SK-N-SH (cell line): ENCODE results near the gene MAD1L1. TPM values are rescaled to one million over a fixed set of nuclear protein-coding genes. Genes with fewer than 3 reads are reported as not detected.

Source experiments
- CTCF ChIA-PET: fragments of 300-600, 350-600 bp; formaldehyde crosslinking; extraction: SDS; loops from one replicate; lab custom pipeline; 2021; lab: Yijun Ruan, JAX
- POLR2A ChIA-PET: fragments of 350-600 bp; sonication (Branson Sonifier 250); formaldehyde crosslinking; extraction: SDS; loops from one replicate; lab custom pipeline; 2020; ENCODE audit warnings: antibody characterized with exemption, inconsistent platforms; lab: Yijun Ruan, JAX
- DNase-seq: peaks from one replicate; pipeline ENCODE4 v3.0.0; 2012
- H2AFZ ChIP-seq: fragments of 200-600 bp; sonication (generic); 2 replicates; pipeline ENCODE4 v1.8.1; 2016; ENCODE audit warnings: antibody characterized with exemption, mild to moderate bottlenecking, low read depth
- H3F3A ChIP-seq: fragments of 200-600 bp; sonication (generic); replicated peaks from 2 replicates; pipeline ENCODE3; 2016; ENCODE audit warnings: antibody characterized with exemption, mild to moderate bottlenecking; ENCODE audit not compliant: insufficient read depth
- H3K27ac ChIP-seq, 2 experiments: fragments of 200-500 bp in 1 of 2; fragments of 200-600 bp in 1 of 2; sonication (Bioruptor generic) in 1 of 2; sonication (generic), shearing (Covaris generic) in 1 of 2; 2 replicates each; pipeline versions ENCODE4 v1.5.1 to v1.6.1; 2014 to 2016; ENCODE audit warnings: low read depth in 2 of 2, inconsistent platforms in 1 of 2, low read length in 1 of 2, mild to moderate bottlenecking in 1 of 2, mixed read lengths in 1 of 2
- H3K27me3 ChIP-seq: fragments of 200-600 bp; sonication (generic), shearing (Covaris generic); 2 replicates; pipeline ENCODE4 v1.6.1; 2016; ENCODE audit warnings: mixed run types; ENCODE audit not compliant: insufficient read depth
- H3K36me3 ChIP-seq, 2 experiments: fragments of 200-500 bp in 1 of 2; fragments of 200-600 bp in 1 of 2; sonication (Bioruptor generic) in 1 of 2; sonication (generic) in 1 of 2; replicated peaks in 1 of 2; 2 replicates each; pipeline versions ENCODE3 to v1.5.1; 2014 to 2016; ENCODE audit warnings: low read length in 1 of 2, mild to moderate bottlenecking in 1 of 2; ENCODE audit not compliant: insufficient read depth in 2 of 2, control insufficient read depth in 1 of 2
- H3K4me1 ChIP-seq, 2 experiments: fragments of 200-500 bp in 1 of 2; fragments of 200-600 bp in 1 of 2; sonication (Bioruptor generic) in 1 of 2; sonication (generic), shearing (Covaris generic) in 1 of 2; 2 replicates each; pipeline versions ENCODE4 v1.5.1 to v1.6.1; 2014 to 2016; ENCODE audit warnings: low read depth in 1 of 2, low read length in 1 of 2, mixed run types in 1 of 2; ENCODE audit not compliant: insufficient read depth in 2 of 2, control insufficient read depth in 1 of 2
- H3K4me2 ChIP-seq: fragments of 200-600 bp; sonication (generic), shearing (Covaris generic); 2 replicates; pipeline ENCODE4 v1.6.1; 2017; ENCODE audit warnings: mixed run types
- H3K4me3 ChIP-seq, 2 experiments: fragments of 200-500 bp in 1 of 2; fragments of 200-600 bp in 1 of 2; sonication (Bioruptor generic) in 1 of 2; sonication (generic), shearing (Covaris generic) in 1 of 2; 2 replicates each; pipeline versions ENCODE4 v1.5.1 to v1.8.1; 2014 to 2016; ENCODE audit warnings: low read depth in 2 of 2, inconsistent platforms in 1 of 2, low read length in 1 of 2, mild to moderate bottlenecking in 1 of 2, mixed read lengths in 1 of 2, moderate library complexity in 1 of 2
- H3K79me2 ChIP-seq: fragments of 200-600 bp; sonication (generic); 2 replicates; pipeline ENCODE4 v1.8.1; 2017; ENCODE audit warnings: mild to moderate bottlenecking; ENCODE audit not compliant: insufficient read depth
- H3K9ac ChIP-seq: fragments of 200-600 bp; sonication (generic); 2 replicates; pipeline ENCODE4 v1.6.1; 2017; ENCODE audit warnings: mixed run types
- H3K9me2 ChIP-seq: fragments of 200-600 bp; sonication (generic); 2 replicates; pipeline ENCODE4 v1.6.1; 2017; ENCODE audit warnings: mixed run types
- H3K9me3 ChIP-seq: fragments of 200-600 bp; sonication (generic); 2 replicates; pipeline ENCODE4 v1.6.1; 2017; ENCODE audit warnings: mixed run types, mild to moderate bottlenecking, moderate library complexity
- H4K20me1 ChIP-seq: fragments of 200-600 bp; sonication (generic); 2 replicates; pipeline ENCODE4 v1.6.1; 2017; ENCODE audit warnings: mild to moderate bottlenecking, mixed run types; ENCODE audit not compliant: insufficient read depth
- CHD2 ChIP-seq: fragments of 150-350 bp; IDR thresholded peaks from 2 replicates; pipeline ENCODE4 v1.6.1; 2018; ENCODE audit warnings: low read length; ENCODE audit not compliant: partially characterized antibody
- EZH2phosphoT487 ChIP-seq: fragments of 200-600 bp; sonication (generic); IDR thresholded peaks from 2 replicates; pipeline ENCODE4 v1.6.1; 2017; ENCODE audit warnings: low read depth, mixed run types, mild to moderate bottlenecking, antibody characterized with exemption, moderate library complexity, borderline replicate concordance
- FOSL2 ChIP-seq: IDR thresholded peaks from 2 replicates; pipeline ENCODE4 v1.4.0; 2012; ENCODE audit warnings: low read depth, mild to moderate bottlenecking, moderate library complexity, borderline replicate concordance
- FOXJ3 ChIP-seq: sonication (generic); formaldehyde crosslinking; IDR thresholded peaks from 2 replicates; pipeline ENCODE4 v1.5.1; 2020; ENCODE audit warnings: mild to moderate bottlenecking, missing genetic modification reagents
- GABPA ChIP-seq: IDR thresholded peaks from 2 replicates; pipeline ENCODE4 v1.4.0; 2012; ENCODE audit warnings: low read depth, mild to moderate bottlenecking
- NFIC ChIP-seq: IDR thresholded peaks from 2 replicates; pipeline ENCODE4 v1.4.0; 2012; ENCODE audit warnings: borderline replicate concordance
- NRF1 ChIP-seq: IDR thresholded peaks from 2 replicates; pipeline ENCODE4 v1.6.1; 2012; ENCODE audit warnings: low read depth, mild to moderate bottlenecking, low read length
- REST ChIP-seq: IDR thresholded peaks from 2 replicates; pipeline ENCODE4 v1.6.1; 2012; ENCODE audit warnings: mild to moderate bottlenecking, low read depth, low read length, moderate library complexity
- RXRA ChIP-seq: IDR thresholded peaks from 2 replicates; pipeline ENCODE4 v1.4.0; 2012; ENCODE audit warnings: low read depth, mild to moderate bottlenecking, borderline replicate concordance
- TCF12 ChIP-seq: IDR thresholded peaks from 2 replicates; pipeline ENCODE4 v1.4.0; 2012
- WGBS: methylation state at CpG from one replicate; pipeline ENCODE4 v1.1.6; 2017; ENCODE audit warnings: low lambda C conversion rate; 5-methylcytosine and 5-hydroxymethylcytosine counted together
- polyA plus RNA-seq, 3 experiments: library from polyadenylated mRNA; depleted of rRNA; stranded (reverse); fragments of >200 nt; gene quantifications; 2 replicates each; pipeline ENCODE4 v1.2.3, GENCODE V29; 2012
- TF ChIP-seq, protein P1 (sequence below): IDR thresholded peaks from 2 replicates; pipeline ENCODE4; 2012
- TF ChIP-seq, protein P2 (sequence below): IDR thresholded peaks from 2 replicates; pipeline ENCODE4 v1.4.0; 2012; ENCODE audit warnings: low read depth, borderline replicate concordance
- TF ChIP-seq, protein P3 (sequence below): fragments of 200-600 bp; sonication (generic); IDR thresholded peaks from 2 replicates; pipeline ENCODE4 v1.6.1; 2017; ENCODE audit warnings: antibody characterized with exemption, mild to moderate bottlenecking, moderate library complexity

The MAD1L1 gene
- polyA plus RNA-seq, 1 of the 3 experiments (the other 2 are of a cell fraction), result 46.2 TPM

DNA sequence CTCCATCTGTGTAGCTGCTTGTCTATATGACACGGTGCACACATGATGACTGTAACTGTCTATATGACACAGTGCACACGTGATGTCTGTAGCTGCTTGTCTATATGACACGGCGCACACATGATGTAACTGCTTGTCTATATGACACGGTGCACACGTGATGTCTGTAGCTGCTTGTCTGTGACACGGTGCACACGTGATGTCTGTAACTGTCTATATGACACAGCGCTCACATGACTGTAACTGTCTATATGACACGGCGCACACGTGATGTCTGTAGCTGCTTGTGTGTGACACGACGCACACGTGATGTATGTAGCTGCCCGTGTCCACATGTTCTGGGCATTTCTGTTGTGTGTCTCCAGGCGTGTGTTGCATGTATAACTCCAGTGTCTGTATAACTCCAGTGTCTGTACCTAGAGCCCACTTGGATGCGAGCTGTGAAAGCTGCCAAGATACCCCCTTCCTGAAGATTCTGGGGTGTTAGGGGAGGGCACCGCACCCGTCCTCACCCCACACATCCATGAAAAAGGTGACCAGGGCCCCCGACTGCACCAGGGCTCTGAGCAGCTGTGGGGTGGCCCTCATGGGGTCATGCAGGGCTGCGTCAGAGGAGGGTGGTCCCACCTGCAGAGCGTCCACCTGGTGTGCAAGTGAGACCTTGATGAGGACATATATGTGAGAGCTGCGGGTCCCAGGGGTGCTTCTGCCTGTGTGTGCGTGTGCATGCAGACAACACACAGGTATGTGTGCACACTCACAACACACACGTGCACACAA, 424.7 kb downstream of the MAD1L1 start:
- H3K36me3 ChIP-seq, result no peaks in the 10 kb centered on the region
- no peak overlapping the region for H3K9ac ChIP-seq
- H3K4me2 ChIP-seq, result no peak overlapping the region
- H2AFZ ChIP-seq, result no peak overlapping the region
- no peak for DNase-seq
- H3K9me2 ChIP-seq, result no peaks in the 10 kb centered on the region
- H3F3A ChIP-seq, result no peaks in the 10 kb centered on the region
- H3K4me3 ChIP-seq, result no peak overlapping the region
- no peak overlapping the region for H3K27ac ChIP-seq
- ChIA-PET CTCF (interaction anchor here (1.4 kb wide), 1 partner anchor 401 kb away, joined by 3 read pairs; no protein-coding TSS in a partner anchor), POLR2A (no interaction called here)
- H3K4me1 ChIP-seq, result peaks cover 0 to 19% of the 10 kb centered on the region in 2 experiments; a peak in 1 of 4 replicates
- no peaks in the 10 kb centered on the region for H3K9me3 ChIP-seq
- H4K20me1 ChIP-seq, result no peaks in the 10 kb centered on the region
- H3K79me2 ChIP-seq, result no peaks in the 10 kb centered on the region
- 81% methylated on average over 25 of the region's 26 CpGs for WGBS
- no peaks in the 10 kb centered on the region for H3K27me3 ChIP-seq
- TF ChIP-seq REST (no peak), GABPA (no peak), FOSL2 (no peak), EZH2phosphoT487 (no peak), FOXJ3 (CRISPR knock-in tag) (no peak), NFIC (no peak), CHD2 (no peak), TCF12 (no peak), RXRA (no peak), NRF1 (no peak)
- TF ChIP-seq, protein P1, sequence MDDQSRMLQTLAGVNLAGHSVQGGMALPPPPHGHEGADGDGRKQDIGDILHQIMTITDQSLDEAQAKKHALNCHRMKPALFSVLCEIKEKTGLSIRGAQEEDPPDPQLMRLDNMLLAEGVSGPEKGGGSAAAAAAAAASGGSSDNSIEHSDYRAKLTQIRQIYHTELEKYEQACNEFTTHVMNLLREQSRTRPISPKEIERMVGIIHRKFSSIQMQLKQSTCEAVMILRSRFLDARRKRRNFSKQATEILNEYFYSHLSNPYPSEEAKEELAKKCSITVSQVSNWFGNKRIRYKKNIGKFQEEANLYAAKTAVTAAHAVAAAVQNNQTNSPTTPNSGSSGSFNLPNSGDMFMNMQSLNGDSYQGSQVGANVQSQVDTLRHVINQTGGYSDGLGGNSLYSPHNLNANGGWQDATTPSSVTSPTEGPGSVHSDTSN, result no peak
- TF ChIP-seq, protein P2, sequence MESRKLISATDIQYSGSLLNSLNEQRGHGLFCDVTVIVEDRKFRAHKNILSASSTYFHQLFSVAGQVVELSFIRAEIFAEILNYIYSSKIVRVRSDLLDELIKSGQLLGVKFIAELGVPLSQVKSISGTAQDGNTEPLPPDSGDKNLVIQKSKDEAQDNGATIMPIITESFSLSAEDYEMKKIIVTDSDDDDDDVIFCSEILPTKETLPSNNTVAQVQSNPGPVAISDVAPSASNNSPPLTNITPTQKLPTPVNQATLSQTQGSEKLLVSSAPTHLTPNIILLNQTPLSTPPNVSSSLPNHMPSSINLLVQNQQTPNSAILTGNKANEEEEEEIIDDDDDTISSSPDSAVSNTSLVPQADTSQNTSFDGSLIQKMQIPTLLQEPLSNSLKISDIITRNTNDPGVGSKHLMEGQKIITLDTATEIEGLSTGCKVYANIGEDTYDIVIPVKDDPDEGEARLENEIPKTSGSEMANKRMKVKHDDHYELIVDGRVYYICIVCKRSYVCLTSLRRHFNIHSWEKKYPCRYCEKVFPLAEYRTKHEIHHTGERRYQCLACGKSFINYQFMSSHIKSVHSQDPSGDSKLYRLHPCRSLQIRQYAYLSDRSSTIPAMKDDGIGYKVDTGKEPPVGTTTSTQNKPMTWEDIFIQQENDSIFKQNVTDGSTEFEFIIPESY, result no peak
- TF ChIP-seq, protein P3, sequence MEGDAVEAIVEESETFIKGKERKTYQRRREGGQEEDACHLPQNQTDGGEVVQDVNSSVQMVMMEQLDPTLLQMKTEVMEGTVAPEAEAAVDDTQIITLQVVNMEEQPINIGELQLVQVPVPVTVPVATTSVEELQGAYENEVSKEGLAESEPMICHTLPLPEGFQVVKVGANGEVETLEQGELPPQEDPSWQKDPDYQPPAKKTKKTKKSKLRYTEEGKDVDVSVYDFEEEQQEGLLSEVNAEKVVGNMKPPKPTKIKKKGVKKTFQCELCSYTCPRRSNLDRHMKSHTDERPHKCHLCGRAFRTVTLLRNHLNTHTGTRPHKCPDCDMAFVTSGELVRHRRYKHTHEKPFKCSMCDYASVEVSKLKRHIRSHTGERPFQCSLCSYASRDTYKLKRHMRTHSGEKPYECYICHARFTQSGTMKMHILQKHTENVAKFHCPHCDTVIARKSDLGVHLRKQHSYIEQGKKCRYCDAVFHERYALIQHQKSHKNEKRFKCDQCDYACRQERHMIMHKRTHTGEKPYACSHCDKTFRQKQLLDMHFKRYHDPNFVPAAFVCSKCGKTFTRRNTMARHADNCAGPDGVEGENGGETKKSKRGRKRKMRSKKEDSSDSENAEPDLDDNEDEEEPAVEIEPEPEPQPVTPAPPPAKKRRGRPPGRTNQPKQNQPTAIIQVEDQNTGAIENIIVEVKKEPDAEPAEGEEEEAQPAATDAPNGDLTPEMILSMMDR, result no peak
